BJ (cell line): Measurements from ENCODE around the gene EMID1. TPM values are rescaled to one million over a fixed set of nuclear protein-coding genes. Genes with fewer than 3 reads are reported as not detected.

Experiments used
- CTCF ChIA-PET: fragments of 350-600 bp; formaldehyde crosslinking; extraction: SDS; loops from one replicate; lab custom pipeline; 2021; ENCODE audit warnings: antibody characterized with exemption, inconsistent platforms; lab: Yijun Ruan, JAX
- POLR2A ChIA-PET: fragments of 300-600 bp; sonication (Branson Sonifier 250); formaldehyde crosslinking; extraction: SDS; loops from one replicate; lab custom pipeline; 2021; ENCODE audit warnings: antibody characterized with exemption; lab: Charles Lee
- DNase-seq: peaks from one replicate; pipeline ENCODE4 v3.0.0-alpha.2; 2011; ENCODE audit warnings: low read depth
- H3K27me3 ChIP-seq: 2 replicates; pipeline ENCODE4 v1.6.0; 2011; ENCODE audit warnings: low read length; ENCODE audit not compliant: control insufficient read depth, insufficient read depth
- H3K36me3 ChIP-seq: 2 replicates; pipeline ENCODE4 v1.5.1; 2011; ENCODE audit warnings: low read length; ENCODE audit not compliant: control insufficient read depth, insufficient read depth
- H3K4me3 ChIP-seq: 2 replicates; pipeline ENCODE4 v1.5.1; 2011; ENCODE audit warnings: low read depth, mild to moderate bottlenecking, control low read depth, low read length
- polyA plus RNA-seq: library from polyadenylated mRNA; depleted of rRNA; stranded (reverse); fragments of >200 nt; gene quantifications from 2 replicates; pipeline ENCODE4 v1.2.3, GENCODE V29; 2011
- TF ChIP-seq, protein P1 (sequence below): IDR thresholded peaks from 2 replicates; pipeline ENCODE4 v1.5.1; 2011; ENCODE audit warnings: low read depth, mild to moderate bottlenecking, control low read depth, inconsistent platforms, low read length, moderate library complexity; ENCODE audit not compliant: insufficient read depth

Gene EMID1
- polyA plus RNA-seq, 1 experiment = 0.05 TPM

DNA sequence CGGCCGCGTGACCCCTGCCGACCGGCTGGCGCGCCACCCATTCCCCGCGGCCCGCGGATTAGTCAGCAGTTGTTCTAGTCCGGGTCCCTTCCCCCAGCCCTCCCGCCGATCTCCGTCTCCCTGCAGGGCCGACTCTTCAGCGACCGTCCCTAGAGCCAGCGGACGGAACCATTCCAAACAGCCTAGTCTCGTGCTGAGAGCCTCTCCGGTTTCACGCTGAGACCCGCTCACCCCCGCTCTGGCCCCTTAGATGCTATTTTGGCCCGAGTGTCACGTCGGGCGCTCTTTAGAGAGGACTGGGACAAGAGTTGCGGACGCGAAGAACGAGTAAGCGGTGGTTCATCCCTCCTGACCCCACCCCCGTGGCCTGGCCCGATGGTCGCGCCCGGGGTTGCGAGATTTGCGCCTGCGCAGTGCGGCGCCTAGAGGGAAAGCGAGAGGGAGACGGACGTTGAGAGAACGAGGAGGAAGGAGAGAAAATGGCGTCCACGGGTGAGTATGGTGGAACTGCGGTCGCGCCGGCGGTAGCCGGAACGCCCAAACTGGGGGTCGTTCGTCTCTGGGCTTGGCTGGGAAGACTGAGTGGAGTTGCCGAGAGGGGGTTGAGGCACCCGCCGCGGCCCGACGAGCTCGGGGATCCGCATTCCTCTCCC lies 62.3 kb downstream of the EMID1 start, which contains the start of the genes EWSR1 and RHBDD3:
Gene EWSR1 (plus strand): TSS at position 411 of the 653 bp plus-strand sequence. CDS start 69 bp downstream, at position 480.
Gene RHBDD3 (minus strand): TSS at position 124 of the 653 bp plus-strand sequence. CDS start 2,355 bp downstream, outside the sequence.
- CTCF ChIA-PET = interaction anchor here (2.2 kb wide), 1 partner anchor 22 kb away, joined by 8 read pairs; no protein-coding TSS in a partner anchor
- POLR2A ChIA-PET = no interaction called here
- TF ChIP-seq, protein P1, sequence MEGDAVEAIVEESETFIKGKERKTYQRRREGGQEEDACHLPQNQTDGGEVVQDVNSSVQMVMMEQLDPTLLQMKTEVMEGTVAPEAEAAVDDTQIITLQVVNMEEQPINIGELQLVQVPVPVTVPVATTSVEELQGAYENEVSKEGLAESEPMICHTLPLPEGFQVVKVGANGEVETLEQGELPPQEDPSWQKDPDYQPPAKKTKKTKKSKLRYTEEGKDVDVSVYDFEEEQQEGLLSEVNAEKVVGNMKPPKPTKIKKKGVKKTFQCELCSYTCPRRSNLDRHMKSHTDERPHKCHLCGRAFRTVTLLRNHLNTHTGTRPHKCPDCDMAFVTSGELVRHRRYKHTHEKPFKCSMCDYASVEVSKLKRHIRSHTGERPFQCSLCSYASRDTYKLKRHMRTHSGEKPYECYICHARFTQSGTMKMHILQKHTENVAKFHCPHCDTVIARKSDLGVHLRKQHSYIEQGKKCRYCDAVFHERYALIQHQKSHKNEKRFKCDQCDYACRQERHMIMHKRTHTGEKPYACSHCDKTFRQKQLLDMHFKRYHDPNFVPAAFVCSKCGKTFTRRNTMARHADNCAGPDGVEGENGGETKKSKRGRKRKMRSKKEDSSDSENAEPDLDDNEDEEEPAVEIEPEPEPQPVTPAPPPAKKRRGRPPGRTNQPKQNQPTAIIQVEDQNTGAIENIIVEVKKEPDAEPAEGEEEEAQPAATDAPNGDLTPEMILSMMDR = no peak

GRCh38 chr22:29268511-29269229 lies 63.0 kb downstream of the EMID1 start:
- H3K27me3 ChIP-seq = no peaks in the 10 kb centered on the region
- TF ChIP-seq, protein P1 = no peak
- ChIA-PET POLR2A (no interaction called here), CTCF (interaction anchor here (2.2 kb wide), 1 partner anchor 23 kb away, joined by 8 read pairs; no protein-coding TSS in a partner anchor)
- no peak for DNase-seq
- H3K36me3 ChIP-seq = peaks cover 12% of the 10 kb centered on the region
- H3K4me3 ChIP-seq = peak overlapping the region; percentile 88

More for the DNA sequence above, 62.3 kb downstream of the EMID1 start, which contains the start of the genes EWSR1 and RHBDD3:
- H3K36me3 ChIP-seq = peaks cover 10% of the 10 kb centered on the region
- H3K4me3 ChIP-seq = peak within 1 kb of the TSS; percentile 88
- no peak for DNase-seq
- no peaks in the 10 kb centered on the region for H3K27me3 ChIP-seq

DNA sequence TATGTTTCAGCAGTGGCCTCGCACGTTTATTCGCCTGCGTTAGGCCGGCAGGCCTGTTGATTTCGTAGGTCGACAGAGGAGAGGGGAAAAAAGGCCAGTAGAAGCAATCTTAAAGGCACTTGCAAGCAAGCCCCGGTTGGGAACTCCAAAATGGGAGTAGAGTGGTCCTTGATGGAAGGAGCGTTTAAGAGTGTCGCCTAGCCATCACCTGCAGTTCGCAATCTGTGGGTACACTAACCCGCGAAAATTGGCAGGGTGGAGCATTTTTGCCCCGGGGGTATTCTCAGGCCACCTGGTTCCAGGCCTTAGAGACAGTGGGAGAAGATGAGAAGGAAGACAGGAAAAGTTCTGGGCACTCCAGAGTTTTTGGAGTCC lies 63.5 kb downstream of the EMID1 start:
- ChIA-PET POLR2A (no interaction called here), CTCF (interaction anchor here (1.6 kb wide), 1 partner anchor 24 kb away, joined by 4 read pairs; no protein-coding TSS in a partner anchor)
- no peak for DNase-seq
- TF ChIP-seq, protein P1 = no peak
- no peaks in the 10 kb centered on the region for H3K27me3 ChIP-seq
- H3K36me3 ChIP-seq = peaks cover 10% of the 10 kb centered on the region
- H3K4me3 ChIP-seq = peak overlapping the region; percentile 88

- TF ChIP-seq, protein P1 = no peak
- no peaks in the 10 kb centered on the region for H3K27me3 ChIP-seq
- H3K4me3 ChIP-seq = peak overlapping the region; percentile 88
- POLR2A ChIA-PET = interaction anchor here (0.5 to 0.7 kb wide), 2 partner anchors 17 to 53 kb away, joined by 3 to 6 read pairs; no protein-coding TSS in a partner anchor
- DNase-seq = no peak
- CTCF ChIA-PET = interaction anchor here (1.6 kb wide), 1 partner anchor 24 kb away, joined by 4 read pairs; no protein-coding TSS in a partner anchor
- peaks cover 8% of the 10 kb centered on the region for H3K36me3 ChIP-seq
Observed at GRCh38 chr22:29269731-29270474, 64.2 kb downstream of the EMID1 start.
